Loucy (cell line): Measurements from ENCODE around the gene C20orf204.
"Not testable (repeated sequence)": the region's sequence is repeated elsewhere in the genome, so short reads cannot be mapped to it uniquely, and the experiment has no call there.

Source experiments
- H2AFZ ChIP-seq: fragments of 200-600 bp; sonication (generic); 2 replicates; pipeline ENCODE4 v1.6.0; 2016; ENCODE audit warnings: antibody characterized with exemption, mild to moderate bottlenecking, low read length, moderate library complexity
- H3F3A ChIP-seq: fragments of 200-600 bp; 2 replicates; pipeline ENCODE4 v1.6.0; 2016; ENCODE audit warnings: antibody characterized with exemption, low read depth, mild to moderate bottlenecking
- H3K27me3 ChIP-seq: fragments of 200-600 bp; sonication (generic); 2 replicates; pipeline ENCODE4 v1.6.1; 2014; ENCODE audit warnings: low read length, mild to moderate bottlenecking; ENCODE audit not compliant: insufficient read depth, poor library complexity, severe bottlenecking
- H3K36me3 ChIP-seq: fragments of 200-600 bp; sonication (generic); 2 replicates; pipeline ENCODE4 v1.6.1; 2016; ENCODE audit warnings: low read length; ENCODE audit not compliant: insufficient read depth
- H3K4me1 ChIP-seq: fragments of 200-600 bp; sonication (generic); 2 replicates; pipeline ENCODE4 v1.5.1; 2014; ENCODE audit warnings: low read length, mild to moderate bottlenecking; ENCODE audit not compliant: insufficient read depth, poor library complexity, severe bottlenecking
- H3K4me2 ChIP-seq: fragments of 200-600 bp; sonication (generic); 2 replicates; pipeline ENCODE4 v1.6.0; 2014; ENCODE audit warnings: antibody characterized with exemption, low read length, low read depth, mild to moderate bottlenecking; ENCODE audit not compliant: poor library complexity, severe bottlenecking
- H3K4me3 ChIP-seq: fragments of 200-600 bp; sonication (generic); 2 replicates; pipeline ENCODE4 v1.5.1; 2014; ENCODE audit warnings: low read length, mild to moderate bottlenecking, mixed read lengths; ENCODE audit not compliant: poor library complexity, severe bottlenecking
- H3K79me2 ChIP-seq: fragments of 200-600 bp; sonication (generic); 2 replicates; pipeline ENCODE4 v1.6.1; 2014; ENCODE audit warnings: low read length; ENCODE audit not compliant: insufficient read depth
- H3K9ac ChIP-seq: fragments of 200-600 bp; sonication (generic); 2 replicates; pipeline ENCODE4 v1.6.0; 2014; ENCODE audit warnings: mild to moderate bottlenecking, low read depth, low read length, moderate library complexity; ENCODE audit not compliant: poor library complexity, severe bottlenecking
- H3K9me2 ChIP-seq: fragments of 200-600 bp; sonication (generic); replicated peaks from 2 replicates; pipeline ENCODE4 v1.6.1; 2016; ENCODE audit warnings: low read depth, low read length, mixed read lengths
- H3K9me3 ChIP-seq: fragments of 200-600 bp; sonication (generic); 2 replicates; pipeline ENCODE4 v1.6.1; 2014; ENCODE audit warnings: mild to moderate bottlenecking, antibody characterized with exemption, low read length, low read depth; ENCODE audit not compliant: insufficient read depth
- H4K20me1 ChIP-seq: fragments of 200-600 bp; sonication (generic); 2 replicates; pipeline ENCODE4 v1.6.0; 2014; ENCODE audit warnings: antibody characterized with exemption, low read length, mild to moderate bottlenecking; ENCODE audit not compliant: insufficient read depth, poor library complexity, severe bottlenecking
- EZH2phosphoT487 ChIP-seq: fragments of 200-600 bp; IDR thresholded peaks from 2 replicates; pipeline ENCODE4 v1.6.1; 2018; ENCODE audit warnings: antibody characterized with exemption, mild to moderate bottlenecking, moderate library complexity, borderline replicate concordance
- TF ChIP-seq, protein P1 (sequence below): fragments of 200-600 bp; sonication (generic); conservative IDR thresholded peaks from 2 replicates; pipeline ENCODE4 v1.5.1; 2014; ENCODE audit warnings: mild to moderate bottlenecking, antibody characterized with exemption, low read length

Gene C20orf204

DNA sequence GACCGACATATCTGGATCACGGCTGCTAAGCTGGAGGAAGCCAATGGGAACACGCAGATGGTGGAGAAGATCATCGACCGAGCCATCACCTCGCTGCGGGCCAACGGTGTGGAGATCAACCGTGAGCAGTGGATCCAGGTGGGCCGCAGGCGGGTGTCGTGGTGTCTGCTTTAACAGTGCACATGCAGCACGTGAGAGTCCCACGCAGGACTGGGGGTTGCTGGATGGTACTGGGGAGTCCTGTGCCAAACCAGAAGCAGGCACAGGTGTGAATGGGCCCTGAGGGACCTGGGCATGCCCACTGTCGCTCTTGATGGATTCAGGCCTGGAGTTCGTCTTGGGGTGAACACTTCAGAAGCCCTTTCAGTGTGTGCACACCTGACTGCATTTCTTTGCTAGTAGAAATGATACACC lies 24.6 kb upstream of the C20orf204 start:
- no peaks in the 10 kb centered on the region for H3K27me3 ChIP-seq
- peaks cover 14% of the 10 kb centered on the region; the same call in 1 of the 2 replicates for H3K79me2 ChIP-seq
- no peak overlapping the region for H3K4me2 ChIP-seq
- peaks cover 3% of the 10 kb centered on the region for H4K20me1 ChIP-seq
- H2AFZ ChIP-seq, result no peak overlapping the region
- H3K9me3 ChIP-seq, result no peaks in the 10 kb centered on the region
- H3K9me2 ChIP-seq, result no peaks in the 10 kb centered on the region
- TF ChIP-seq EZH2phosphoT487, result no peak
- TF ChIP-seq, protein P1, sequence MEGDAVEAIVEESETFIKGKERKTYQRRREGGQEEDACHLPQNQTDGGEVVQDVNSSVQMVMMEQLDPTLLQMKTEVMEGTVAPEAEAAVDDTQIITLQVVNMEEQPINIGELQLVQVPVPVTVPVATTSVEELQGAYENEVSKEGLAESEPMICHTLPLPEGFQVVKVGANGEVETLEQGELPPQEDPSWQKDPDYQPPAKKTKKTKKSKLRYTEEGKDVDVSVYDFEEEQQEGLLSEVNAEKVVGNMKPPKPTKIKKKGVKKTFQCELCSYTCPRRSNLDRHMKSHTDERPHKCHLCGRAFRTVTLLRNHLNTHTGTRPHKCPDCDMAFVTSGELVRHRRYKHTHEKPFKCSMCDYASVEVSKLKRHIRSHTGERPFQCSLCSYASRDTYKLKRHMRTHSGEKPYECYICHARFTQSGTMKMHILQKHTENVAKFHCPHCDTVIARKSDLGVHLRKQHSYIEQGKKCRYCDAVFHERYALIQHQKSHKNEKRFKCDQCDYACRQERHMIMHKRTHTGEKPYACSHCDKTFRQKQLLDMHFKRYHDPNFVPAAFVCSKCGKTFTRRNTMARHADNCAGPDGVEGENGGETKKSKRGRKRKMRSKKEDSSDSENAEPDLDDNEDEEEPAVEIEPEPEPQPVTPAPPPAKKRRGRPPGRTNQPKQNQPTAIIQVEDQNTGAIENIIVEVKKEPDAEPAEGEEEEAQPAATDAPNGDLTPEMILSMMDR, result no peak
- H3F3A ChIP-seq, result no peaks in the 10 kb centered on the region
- H3K4me3 ChIP-seq, result no peak overlapping the region
- H3K4me1 ChIP-seq, result peaks cover 26% of the 10 kb centered on the region
- H3K9ac ChIP-seq, result no peak overlapping the region
- H3K36me3 ChIP-seq, result peaks cover 66% of the 10 kb centered on the region; the same call in 1 of the 2 replicates

DNA sequence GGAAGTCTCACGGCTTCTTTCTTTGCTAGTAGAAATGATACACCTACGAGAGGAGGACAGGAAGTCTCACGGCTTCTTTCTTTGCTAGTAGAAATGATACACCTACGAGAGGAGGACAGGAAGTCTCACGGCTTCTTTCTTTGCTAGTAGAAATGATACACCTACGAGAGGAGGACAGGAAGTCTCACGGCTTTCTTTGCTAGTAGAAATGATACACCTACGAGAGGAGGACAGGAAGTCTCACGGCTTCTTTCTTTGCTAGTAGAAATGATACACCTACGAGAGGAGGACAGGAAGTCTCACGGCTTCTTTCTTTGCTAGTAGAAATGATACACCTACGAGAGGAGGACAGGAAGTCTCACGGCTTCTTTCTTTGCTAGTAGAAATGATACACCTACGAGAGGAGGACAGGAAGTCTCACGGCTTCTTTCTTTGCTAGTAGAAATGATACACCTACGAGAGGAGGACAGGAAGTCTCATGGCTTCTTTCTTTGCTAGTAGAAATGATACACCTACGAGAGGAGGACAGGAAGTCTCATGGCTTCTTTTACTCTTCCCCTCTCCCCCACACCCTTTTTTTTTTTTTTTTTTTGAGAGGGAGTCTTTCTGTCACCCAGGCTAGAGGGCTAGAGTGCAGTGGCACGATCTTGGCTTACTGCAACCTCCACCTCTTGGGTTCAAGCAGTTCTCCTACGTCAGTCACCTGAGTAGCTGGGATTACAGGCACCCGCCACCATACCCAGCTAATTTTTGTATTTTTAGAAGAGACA lies 23.4 kb upstream of the C20orf204 start:
- H3K4me3 ChIP-seq, H3K9me2 ChIP-seq, H2AFZ ChIP-seq, H4K20me1 ChIP-seq, H3K4me2 ChIP-seq, H3K27me3 ChIP-seq, H3K9ac ChIP-seq, H3K9me3 ChIP-seq, H3F3A ChIP-seq: not testable (repeated sequence)
- peaks cover 14% of the 10 kb centered on the region; the same call in 1 of the 2 replicates for H3K79me2 ChIP-seq
- peaks cover 22% of the 10 kb centered on the region for H3K4me1 ChIP-seq
- H3K36me3 ChIP-seq, result peaks cover 67% of the 10 kb centered on the region; the same call in 1 of the 2 replicates

- H3K36me3 ChIP-seq, result peaks cover 70% of the 10 kb centered on the region; the same call in 1 of the 2 replicates
- H3K9me2 ChIP-seq, result no peaks in the 10 kb centered on the region
- H3K79me2 ChIP-seq, result no peaks in the 10 kb centered on the region
- no peaks in the 10 kb centered on the region for H3K4me1 ChIP-seq
- H3K4me3 ChIP-seq, result no peak overlapping the region
- H3K27me3 ChIP-seq, result no peaks in the 10 kb centered on the region
- H2AFZ ChIP-seq, result no peak overlapping the region
- TF ChIP-seq, protein P1, result no peak
- TF ChIP-seq EZH2phosphoT487, result no peak
- no peaks in the 10 kb centered on the region for H4K20me1 ChIP-seq
- H3F3A ChIP-seq, result no peaks in the 10 kb centered on the region
- no peak overlapping the region for H3K4me2 ChIP-seq
- H3K9ac ChIP-seq, result no peak overlapping the region
- H3K9me3 ChIP-seq, result no peaks in the 10 kb centered on the region
Observed at GRCh38 chr20:64015635-64016034, 20.3 kb upstream of the C20orf204 start.
